HCT116 (cell line): ENCODE results near the gene RAD52. TPM values are rescaled to one million over a fixed set of nuclear protein-coding genes. Genes with fewer than 3 reads are reported as not detected.

ENCODE experiments used
- ATAC-seq: fragments of 200-7000 bp; cut with Tn5 transposase; 2 replicates; pipeline ENCODE4 v1.9.1; 2020; ENCODE audit warnings: mild to moderate bottlenecking, moderate library complexity
- BruUV-seq: library from RNA; stranded (reverse); fragments of 400-500 nt; replicated peaks from 2 replicates; lab custom pipeline; 2021; lab: Mats Ljungman, UMichigan
- CTCF ChIA-PET: fragments of 300-600 bp; sonication (Branson Sonifier 250); formaldehyde crosslinking; loops from one replicate; lab custom pipeline; 2021; ENCODE audit warnings: antibody characterized with exemption; lab: Charles Lee
- POLR2A ChIA-PET: fragments of 300-600, 350-600 bp; sonication (Branson Sonifier 250); formaldehyde crosslinking; loops from one replicate; lab custom pipeline; 2021; ENCODE audit warnings: antibody characterized with exemption; lab: Charles Lee
- RAD21 ChIA-PET, 2 experiments: fragments of 300-600 bp; sonication (Branson Sonifier 250); formaldehyde crosslinking; loops; one replicate each; lab custom pipeline; 2023; ENCODE audit warnings: low total read pairs in 2 of 2; ENCODE audit not compliant: uncharacterized antibody in 2 of 2, unreplicated experiment in 2 of 2, low non-redundant PET in 1 of 2; lab: Charles Lee
- DNase-seq: peaks from one replicate; pipeline ENCODE4 v3.0.0-alpha.2; 2010; ENCODE audit warnings: low read depth, low spot score
- H2AFZ ChIP-seq: fragments of 200-600 bp; shearing (Covaris generic), sonication (generic); 2 replicates; pipeline ENCODE4 v1.6.1; 2017; ENCODE audit warnings: low read depth, mixed run types, mixed read lengths, antibody characterized with exemption, low read length; ENCODE audit not compliant: poor library complexity, severe bottlenecking
- H3K27ac ChIP-seq: 2 replicates; pipeline ENCODE4 v1.5.1; 2012; ENCODE audit warnings: low read depth, low read length
- H3K27me3 ChIP-seq: fragments of 200-600 bp; sonication (generic); 2 replicates; pipeline ENCODE4 v1.6.1; 2016; ENCODE audit warnings: mixed run types, low read length, mixed read lengths; ENCODE audit not compliant: insufficient read depth
- H3K36me3 ChIP-seq, 2 experiments: fragments of 200-500 bp in 1 of 2; fragments of 200-600 bp in 1 of 2; sonication (Bioruptor generic) in 1 of 2; sonication (generic) in 1 of 2; 2 replicates each; pipeline versions ENCODE4 v1.5.1 to v1.6.1; 2014 to 2016; ENCODE audit warnings: low read length in 2 of 2, inconsistent platforms in 1 of 2, mixed read lengths in 1 of 2, mixed run types in 1 of 2; ENCODE audit not compliant: insufficient read depth in 2 of 2, control insufficient read depth in 1 of 2
- H3K4me1 ChIP-seq, 2 experiments: fragments of 200-600 bp in 1 of 2; sonication (generic) in 1 of 2; 2 replicates each; pipeline versions ENCODE4 v1.5.1 to v1.6.1; 2012 to 2017; ENCODE audit warnings: low read length in 2 of 2, inconsistent platforms in 1 of 2, mild to moderate bottlenecking in 1 of 2, mixed read lengths in 1 of 2, mixed run types in 1 of 2, moderate library complexity in 1 of 2; ENCODE audit not compliant: insufficient read depth in 2 of 2, control insufficient read depth in 1 of 2
- H3K4me2 ChIP-seq: fragments of 200-600 bp; sonication (generic); 2 replicates; pipeline ENCODE4 v1.6.1; 2017; ENCODE audit warnings: mixed run types, low read length, mixed read lengths
- H3K4me3 ChIP-seq, 2 experiments: fragments of 200-600 bp in 1 of 2; sonication (generic) in 1 of 2; replicated peaks in 1 of 2; 2 replicates each; pipeline ENCODE4 v1.5.1; 2011 to 2016; ENCODE audit warnings: low read length in 2 of 2, control low read depth in 1 of 2, low read depth in 1 of 2, mild to moderate bottlenecking in 1 of 2, mixed read lengths in 1 of 2, mixed run types in 1 of 2
- H3K79me2 ChIP-seq: fragments of 200-600 bp; sonication (generic); 2 replicates; pipeline ENCODE4 v1.6.1; 2017; ENCODE audit warnings: mild to moderate bottlenecking, mixed run types, low read length, moderate library complexity, mixed read lengths; ENCODE audit not compliant: insufficient read depth
- H3K9ac ChIP-seq: fragments of 200-600 bp; sonication (generic); 2 replicates; pipeline ENCODE4 v1.6.1; 2016; ENCODE audit warnings: low read length, mixed read lengths
- H3K9me2 ChIP-seq: fragments of 200-600 bp; sonication (generic), shearing (Covaris generic); 2 replicates; pipeline ENCODE4 v1.6.1; 2017; ENCODE audit warnings: mixed run types, mild to moderate bottlenecking, moderate library complexity; ENCODE audit not compliant: insufficient read depth
- H3K9me3 ChIP-seq, 2 experiments: fragments of 200-500 bp in 1 of 2; fragments of 200-600 bp in 1 of 2; sonication (Bioruptor generic) in 1 of 2; sonication (generic) in 1 of 2; 2 replicates each; pipeline ENCODE4 v1.6.1; 2014 to 2017; ENCODE audit warnings: low read length in 2 of 2, mixed read lengths in 2 of 2, inconsistent platforms in 1 of 2, low read depth in 1 of 2, mild to moderate bottlenecking in 1 of 2, mixed run types in 1 of 2, moderate library complexity in 1 of 2; ENCODE audit not compliant: control insufficient read depth in 1 of 2, insufficient read depth in 1 of 2
- H4K20me1 ChIP-seq: fragments of 200-600 bp; sonication (generic), shearing (Covaris generic); 2 replicates; pipeline ENCODE4 v1.6.1; 2017; ENCODE audit warnings: mixed run types, mild to moderate bottlenecking, moderate library complexity; ENCODE audit not compliant: insufficient read depth
- CBX3 ChIP-seq: IDR thresholded peaks from 2 replicates; pipeline ENCODE4 v1.6.1; 2012; ENCODE audit warnings: low read depth
- CEBPB ChIP-seq: IDR thresholded peaks from 2 replicates; pipeline ENCODE4 v1.6.1; 2012; ENCODE audit warnings: low read depth
- EGR1 ChIP-seq: IDR thresholded peaks from 2 replicates; pipeline ENCODE4 v1.6.1; 2012; ENCODE audit warnings: low read depth
- EZH2 ChIP-seq: fragments of 200-600 bp; sonication (generic); IDR thresholded peaks from 2 replicates; pipeline ENCODE4 v1.6.1; 2017; ENCODE audit warnings: antibody characterized with exemption, mixed run types
- EZH2phosphoT487 ChIP-seq: fragments of 200-600 bp; IDR thresholded peaks from 2 replicates; pipeline ENCODE4 v1.6.1; 2018; ENCODE audit warnings: antibody characterized with exemption, borderline replicate concordance
- FOSL1 ChIP-seq: IDR thresholded peaks from 2 replicates; pipeline ENCODE4 v1.6.1; 2012; ENCODE audit warnings: low read depth
- JUND ChIP-seq: IDR thresholded peaks from 2 replicates; pipeline ENCODE4 v1.6.1; 2012
- MAX ChIP-seq: IDR thresholded peaks from 2 replicates; pipeline ENCODE4 v1.6.1; 2012
- POLR2A ChIP-seq: IDR thresholded peaks from 2 replicates; pipeline ENCODE4 v1.7.0; 2011; ENCODE audit warnings: borderline replicate concordance; ENCODE audit not compliant: insufficient read depth, insufficient read length; ENCODE audit errors: extremely low read depth
- POLR2AphosphoS5 ChIP-seq: IDR thresholded peaks from 2 replicates; pipeline ENCODE4 v1.6.1; 2011; ENCODE audit warnings: mild to moderate bottlenecking, low read depth, low read length, moderate library complexity
- REST ChIP-seq: IDR thresholded peaks from 2 replicates; pipeline ENCODE4 v1.6.1; 2012; ENCODE audit warnings: low read depth
- SIN3A ChIP-seq: IDR thresholded peaks from 2 replicates; pipeline ENCODE4 v1.6.1; 2012; ENCODE audit warnings: low read depth
- SP1 ChIP-seq: IDR thresholded peaks from 2 replicates; pipeline ENCODE4 v1.6.1; 2012; ENCODE audit warnings: low read depth
- SRF ChIP-seq: IDR thresholded peaks from 2 replicates; pipeline ENCODE4 v1.6.1; 2012; ENCODE audit warnings: low read depth
- YY1 ChIP-seq: IDR thresholded peaks from 2 replicates; pipeline ENCODE4 v1.6.1; 2011; ENCODE audit warnings: low read length, low read depth, moderate library complexity, mild to moderate bottlenecking; ENCODE audit not compliant: insufficient replicate concordance; ENCODE audit errors: extremely low read depth
- ZBTB33 ChIP-seq: IDR thresholded peaks from 2 replicates; pipeline ENCODE4 v1.6.1; 2011; ENCODE audit warnings: mild to moderate bottlenecking, low read length, moderate library complexity; ENCODE audit not compliant: insufficient replicate concordance; ENCODE audit errors: extremely low read depth
- ZFX ChIP-seq: fragments of 450-650 bp; IDR thresholded peaks from 2 replicates; pipeline ENCODE4 v1.6.1; 2017
- ZNF274 ChIP-seq: fragments of 200-500 bp; sonication (Bioruptor generic); IDR thresholded peaks from 2 replicates; pipeline ENCODE4 v1.6.1; 2014; ENCODE audit warnings: mild to moderate bottlenecking, low read depth, low read length, inconsistent platforms
- intact Hi-C: fragments of 100-400 bp; cut with micrococcal nuclease; formaldehyde crosslinking; loops from 2 replicates; pipeline ENCODE4 v1.10.0; 2022
- total RNA-seq: library from RNA; stranded (reverse); gene quantifications from one replicate; pipeline ENCODE4 v1.2.1, GENCODE V29; 2021; ENCODE audit not compliant: unreplicated experiment
- TF ChIP-seq, protein P1 (sequence below), 3 experiments: fragments of 200-600 bp in 1 of 3; sonication (generic) in 1 of 3; IDR thresholded peaks in 2 of 3; conservative IDR thresholded peaks in 1 of 3; 2 replicates each; pipeline ENCODE4 v1.5.1; 2012 to 2017; ENCODE audit warnings: low read depth in 2 of 3, low read length in 2 of 3, antibody characterized with exemption in 1 of 3, borderline replicate concordance in 1 of 3, control low read depth in 1 of 3, mild to moderate bottlenecking in 1 of 3, mixed read lengths in 1 of 3, mixed run types in 1 of 3, moderate library complexity in 1 of 3; ENCODE audit not compliant: insufficient read depth in 1 of 3
- TF ChIP-seq, protein P2 (sequence below): IDR thresholded peaks from 2 replicates; pipeline ENCODE4 v1.6.1; 2012

Gene RAD52
- total RNA-seq, 1 experiment from 2014 or later = 24.4 TPM

GRCh38 chr12:894226-894625, 55.3 kb downstream of the RAD52 start:
- H3K9me2 ChIP-seq = no peaks in the 10 kb centered on the region
- ATAC-seq (no peak), DNase-seq (no peak)
- no peaks in the 10 kb centered on the region for H3K9me3 ChIP-seq
- H3K9ac ChIP-seq = no peak overlapping the region
- intact Hi-C loops = no loop called here
- no peaks in the 10 kb centered on the region for H4K20me1 ChIP-seq
- H3K27ac ChIP-seq = no peak overlapping the region
- BruUV-seq = no TSS peak
- POLR2A ChIA-PET = no interaction called here
- TF ChIP-seq, protein P1, sequence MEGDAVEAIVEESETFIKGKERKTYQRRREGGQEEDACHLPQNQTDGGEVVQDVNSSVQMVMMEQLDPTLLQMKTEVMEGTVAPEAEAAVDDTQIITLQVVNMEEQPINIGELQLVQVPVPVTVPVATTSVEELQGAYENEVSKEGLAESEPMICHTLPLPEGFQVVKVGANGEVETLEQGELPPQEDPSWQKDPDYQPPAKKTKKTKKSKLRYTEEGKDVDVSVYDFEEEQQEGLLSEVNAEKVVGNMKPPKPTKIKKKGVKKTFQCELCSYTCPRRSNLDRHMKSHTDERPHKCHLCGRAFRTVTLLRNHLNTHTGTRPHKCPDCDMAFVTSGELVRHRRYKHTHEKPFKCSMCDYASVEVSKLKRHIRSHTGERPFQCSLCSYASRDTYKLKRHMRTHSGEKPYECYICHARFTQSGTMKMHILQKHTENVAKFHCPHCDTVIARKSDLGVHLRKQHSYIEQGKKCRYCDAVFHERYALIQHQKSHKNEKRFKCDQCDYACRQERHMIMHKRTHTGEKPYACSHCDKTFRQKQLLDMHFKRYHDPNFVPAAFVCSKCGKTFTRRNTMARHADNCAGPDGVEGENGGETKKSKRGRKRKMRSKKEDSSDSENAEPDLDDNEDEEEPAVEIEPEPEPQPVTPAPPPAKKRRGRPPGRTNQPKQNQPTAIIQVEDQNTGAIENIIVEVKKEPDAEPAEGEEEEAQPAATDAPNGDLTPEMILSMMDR (IDR thresholded peaks at IDR 0.05 in 2 of 3, conservative IDR thresholded peaks at IDR 0.05 in 1 of 3; ENCODE audit: borderline replicate concordance in 1 of 3, insufficient read depth in 1 of 3, low read depth in 2 of 3, low read length in 2 of 3) = no peak
- TF ChIP-seq JUND (no peak), POLR2AphosphoS5 (no peak), EGR1 (no peak), EZH2phosphoT487 (no peak), REST (no peak), ZFX (no peak), EZH2 (no peak), POLR2A (no peak), SIN3A (no peak), MAX (no peak), CEBPB (no peak), ZBTB33 (no peak), SRF (no peak), ZNF274 (no peak), SP1 (no peak), YY1 (no peak), FOSL1 (no peak), CBX3 (no peak)
- TF ChIP-seq, protein P2, sequence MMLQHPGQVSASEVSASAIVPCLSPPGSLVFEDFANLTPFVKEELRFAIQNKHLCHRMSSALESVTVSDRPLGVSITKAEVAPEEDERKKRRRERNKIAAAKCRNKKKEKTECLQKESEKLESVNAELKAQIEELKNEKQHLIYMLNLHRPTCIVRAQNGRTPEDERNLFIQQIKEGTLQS = no peak
- RAD21 ChIA-PET = no interaction called here
- peaks cover 16 to 23% of the 10 kb centered on the region in 2 experiments; a peak in 3 of 4 replicates for H3K36me3 ChIP-seq
- CTCF ChIA-PET = interaction anchor here (1.4 kb wide), 1 partner anchor 318 kb away, joined by 3 read pairs; no protein-coding TSS in a partner anchor
- no peak overlapping the region for H3K4me2 ChIP-seq
- H3K79me2 ChIP-seq = no peaks in the 10 kb centered on the region
- no peak overlapping the region for H2AFZ ChIP-seq
- no peak overlapping the region for H3K4me3 ChIP-seq
- H3K4me1 ChIP-seq = no peaks in the 10 kb centered on the region
- H3K27me3 ChIP-seq = no peaks in the 10 kb centered on the region
